Kidney (tissue), 14 donors: ENCODE results near the gene NUDT16. TPM values are rescaled to one million over a fixed set of nuclear protein-coding genes. Genes with fewer than 3 reads are reported as not detected.

Experiments used
- DNase-seq, 5 donors: peaks; one replicate each; pipeline ENCODE4 v3.0.0-alpha.2; 2013 to 2020
- FAIRE-seq: peaks from 2 replicates; lab custom pipeline; 2012; peaks lifted over from hg19 to GRCh38; lab: Jason Lieb, UNC
- H3K27ac ChIP-seq, 2 donors: one replicate each; pipeline ENCODE4 v1.7.0; 2013; ENCODE audit warnings: low read depth in 2 of 2, low read length in 2 of 2, inconsistent platforms in 1 of 2
- H3K27me3 ChIP-seq: one replicate; pipeline ENCODE4 v1.7.1; 2013; ENCODE audit warnings: low read length, inconsistent platforms; ENCODE audit not compliant: control insufficient read depth, insufficient read depth
- H3K36me3 ChIP-seq, 3 donors: one replicate each; pipeline versions ENCODE4 v1.7.0 to v1.7.1; 2013; ENCODE audit warnings: low read length in 3 of 3, control low read depth in 1 of 3, inconsistent platforms in 1 of 3; ENCODE audit not compliant: insufficient read depth in 3 of 3, control insufficient read depth in 2 of 3
- H3K4me1 ChIP-seq, 3 donors: one replicate each; pipeline versions ENCODE4 v1.7.0 to v1.7.1; 2013; ENCODE audit warnings: low read length in 3 of 3, inconsistent platforms in 1 of 3, low read depth in 1 of 3; ENCODE audit not compliant: control insufficient read depth in 2 of 3, insufficient read depth in 2 of 3
- H3K4me3 ChIP-seq, 3 donors: one replicate each; pipeline versions ENCODE4 v1.7.0 to v1.8.1; 2013; ENCODE audit warnings: low read length in 3 of 3, control low read depth in 1 of 3, inconsistent platforms in 1 of 3
- H3K9ac ChIP-seq, 3 donors: one replicate each; pipeline versions ENCODE4 v1.7.0 to v1.7.1; 2013; ENCODE audit warnings: low read length in 3 of 3, control low read depth in 1 of 3, inconsistent platforms in 1 of 3
- H3K9me3 ChIP-seq, 3 donors: one replicate each; pipeline versions ENCODE4 v1.7.0 to v1.7.1; 2013; ENCODE audit warnings: low read length in 3 of 3, control low read depth in 1 of 3, inconsistent platforms in 1 of 3; ENCODE audit not compliant: control insufficient read depth in 2 of 3, insufficient read depth in 1 of 3
- CTCF ChIP-seq: IDR thresholded peaks from 3 replicates; pipeline ENCODE4 v1.5.1; 2012; ENCODE audit warnings: mild to moderate bottlenecking, moderate library complexity, borderline replicate concordance; ENCODE audit not compliant: insufficient read depth; ENCODE audit errors: extremely low read depth
- intact Hi-C: fragments of 100-400 bp; cut with DNase I; formaldehyde crosslinking; loops from one replicate; pipeline ENCODE4 v1.11.1; 2022
- polyA plus RNA-seq: library from polyadenylated mRNA; stranded (reverse); fragments of 350-450 nt; fragmentation: Illumina TruSeq; extraction: RNeasy Lipid Tissue Mini Kit (QIAGEN cat#74804); gene quantifications from one replicate; pipeline ENCODE4 v1.2.3, GENCODE V29; 2014; ENCODE audit warnings: low read depth, low replicate concordance; ENCODE audit not compliant: insufficient read depth
- total RNA-seq: library from RNA; stranded (reverse); fragmentation: NEBNext Ultra II Directional; extraction: Animal tissue kit (Norgen Biotek cat#: 25700); gene quantifications from one replicate; pipeline ENCODE4 v1.2.1, GENCODE V29; 2021
- donor health status: control.
- donor health status: control.
- donor health status: control.
- donor health status: control.
- donor health status: control.
- donor health status: DM: yes; HTN: yes; CAD: no.
- donor health status: Normal renal cell carcinoma (clear cell type).

NUDT16 gene
- total and polyA plus RNA-seq, 2 donors from 2014 or later, result 40.1 to 43.2 TPM

DNA sequence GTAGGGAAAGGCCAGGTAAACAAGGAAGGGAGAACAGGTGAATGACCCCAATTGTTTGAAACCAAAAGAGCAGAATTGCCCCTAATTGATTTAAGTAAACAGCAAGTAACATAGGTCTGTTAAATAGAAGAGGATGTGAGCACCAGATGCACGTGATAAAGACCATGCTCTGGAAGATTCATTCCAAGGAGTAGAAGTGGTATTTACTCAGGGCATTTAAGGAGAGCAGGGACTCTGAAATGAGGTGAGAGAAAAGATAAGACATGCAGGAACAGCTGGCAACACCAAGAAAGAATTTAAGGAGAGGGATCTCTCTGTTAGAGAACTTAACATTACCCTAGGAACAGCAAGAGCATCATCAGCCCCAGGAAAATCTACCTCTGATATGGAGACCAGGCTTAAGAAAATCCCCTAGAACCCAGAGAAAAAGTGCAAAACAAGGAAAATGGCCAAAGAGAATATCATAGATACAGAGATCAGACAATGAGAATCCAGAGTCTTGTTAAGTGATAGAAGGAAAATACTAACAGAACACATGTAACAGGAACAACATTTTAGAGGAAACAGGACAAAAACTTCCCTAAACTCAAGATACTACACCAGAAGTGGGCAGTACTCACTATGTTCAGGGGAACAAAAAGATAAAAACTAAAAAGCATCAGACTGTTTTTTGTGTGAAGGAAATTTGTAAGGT lies 6.4 kb downstream of the NUDT16 start:
- no peak for TF ChIP-seq CTCF
- DNase-seq (no peak), FAIRE-seq (no peak)
- Histone ChIP-seq H3K4me1 (peaks cover 0 to 12% (median 9%) of the 10 kb centered on the region in 3 donors), H3K4me3 (no peak overlapping the region), H3K9me3 (no peaks in the 10 kb centered on the region), H3K9ac (no peak overlapping the region), H3K27me3 (no peaks in the 10 kb centered on the region), H3K36me3 (peaks cover 6 to 12% (median 7%) of the 10 kb centered on the region in 3 donors), H3K27ac (no peak overlapping the region)
- intact Hi-C loops, result no loop called here

DNA sequence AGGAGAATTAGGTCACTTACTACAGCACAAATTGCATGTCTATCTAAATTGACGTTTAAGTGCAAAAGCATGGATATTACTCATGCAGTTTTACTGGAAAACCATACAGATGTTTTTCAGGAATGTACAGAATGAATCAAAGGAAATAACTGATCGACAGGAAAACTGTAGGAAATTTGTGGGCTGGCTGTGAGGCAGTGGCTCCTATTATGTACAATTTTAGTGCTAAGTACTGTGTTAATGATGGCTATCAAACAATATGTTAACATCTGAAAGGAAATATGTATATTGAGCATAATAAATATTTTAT lies 6.9 kb downstream of the NUDT16 start:
- Histone ChIP-seq H3K27me3 (no peaks in the 10 kb centered on the region), H3K36me3 (peaks cover 5 to 8% (median 7%) of the 10 kb centered on the region in 3 donors), H3K27ac (no peak overlapping the region), H3K9ac (no peak overlapping the region), H3K9me3 (no peaks in the 10 kb centered on the region), H3K4me3 (no peak overlapping the region), H3K4me1 (peaks cover 0 to 11% (median 8%) of the 10 kb centered on the region in 3 donors)
- intact Hi-C loops, result no loop called here
- DNase-seq (no peak), FAIRE-seq (no peak)
- no peak for TF ChIP-seq CTCF

- Histone ChIP-seq H3K9ac (no peak overlapping the region), H3K4me1 (peaks cover 0 to 10% (median 8%) of the 10 kb centered on the region in 3 donors), H3K36me3 (peaks cover 0 to 3% (median under 1%) of the 10 kb centered on the region in 3 donors), H3K27ac (no peak overlapping the region), H3K9me3 (no peaks in the 10 kb centered on the region), H3K4me3 (no peak overlapping the region), H3K27me3 (no peaks in the 10 kb centered on the region)
- FAIRE-seq (no peak), DNase-seq (no peak)
- intact Hi-C loops, result no loop called here
- TF ChIP-seq CTCF, result no peak
Observed at GRCh38 chr3:131390331-131390730, 8.8 kb downstream of the NUDT16 start.

GRCh38 chr3:131393051-131393450 lies 11.5 kb downstream of the NUDT16 start:
- FAIRE-seq (no peak), DNase-seq (no peak)
- no peak overlapping the region for H3K27ac ChIP-seq
- TF ChIP-seq CTCF, result no peak
- no peak overlapping the region for H3K4me3 ChIP-seq
- no peak overlapping the region for H3K9ac ChIP-seq
- H3K9me3 ChIP-seq, result no peaks in the 10 kb centered on the region
- intact Hi-C loops, result no loop called here
- no peaks in the 10 kb centered on the region for H3K4me1 ChIP-seq
- no peaks in the 10 kb centered on the region for H3K27me3 ChIP-seq
- H3K36me3 ChIP-seq, result no peaks in the 10 kb centered on the region
